ENCODE data around the gene LRRC4B. TPM values are rescaled to one million over a fixed set of nuclear protein-coding genes. Genes with fewer than 3 reads are reported as not detected.
A peak's percentile ranks its signal among the peaks of the same experiment; 100 is the strongest.
"Not testable (repeated sequence)": the region's sequence is repeated elsewhere in the genome, so short reads cannot be mapped to it uniquely, and the experiment has no call there.

The LRRC4B gene
- total RNA-seq, 1 donor: not detected

DNA sequence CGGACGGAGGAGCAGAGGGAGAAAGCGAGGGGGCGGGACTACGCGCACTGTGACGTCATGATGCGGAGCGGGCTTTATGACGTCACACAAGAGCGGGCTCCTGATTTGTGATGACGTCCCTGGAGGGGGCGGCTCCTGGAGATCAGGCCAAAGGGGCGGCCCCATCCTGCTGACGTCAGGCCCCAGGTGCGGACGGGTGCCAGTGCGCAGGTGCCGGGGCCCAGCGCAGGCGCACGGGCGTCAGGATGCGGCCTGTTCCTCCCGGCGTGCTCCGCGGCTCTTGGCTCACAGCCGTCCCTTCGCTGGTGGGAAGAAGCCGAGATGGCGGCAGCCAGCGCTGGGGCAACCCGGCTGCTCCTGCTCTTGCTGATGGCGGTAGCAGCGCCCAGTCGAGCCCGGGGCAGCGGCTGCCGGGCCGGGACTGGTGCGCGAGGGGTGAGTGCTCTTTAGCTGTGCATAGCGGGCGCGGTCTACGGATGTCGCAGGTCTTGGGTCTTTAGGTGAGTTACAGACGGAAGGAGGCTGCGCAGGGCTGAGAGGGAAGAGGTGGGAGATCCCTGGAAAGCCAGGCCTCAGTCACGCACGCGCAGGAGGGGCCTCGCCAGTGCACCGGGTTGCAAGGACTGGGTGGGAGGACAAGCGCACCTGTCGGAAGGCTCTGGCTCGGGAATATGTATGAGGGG is 91.9 kb downstream of the LRRC4B start, which contains the start of the genes EMC10 and GARIN5A:
Gene EMC10 (plus strand): TSS at position 284 of the 683 bp plus-strand sequence. CDS start 38 bp downstream, at position 322.
Gene GARIN5A (minus strand): TSS at position 625 of the 683 bp plus-strand sequence. CDS start 460 bp downstream, at position 165.
- DNase-seq (ENCODE audit: low read depth): peak; percentile 93
- TF ChIP-seq, protein P1, sequence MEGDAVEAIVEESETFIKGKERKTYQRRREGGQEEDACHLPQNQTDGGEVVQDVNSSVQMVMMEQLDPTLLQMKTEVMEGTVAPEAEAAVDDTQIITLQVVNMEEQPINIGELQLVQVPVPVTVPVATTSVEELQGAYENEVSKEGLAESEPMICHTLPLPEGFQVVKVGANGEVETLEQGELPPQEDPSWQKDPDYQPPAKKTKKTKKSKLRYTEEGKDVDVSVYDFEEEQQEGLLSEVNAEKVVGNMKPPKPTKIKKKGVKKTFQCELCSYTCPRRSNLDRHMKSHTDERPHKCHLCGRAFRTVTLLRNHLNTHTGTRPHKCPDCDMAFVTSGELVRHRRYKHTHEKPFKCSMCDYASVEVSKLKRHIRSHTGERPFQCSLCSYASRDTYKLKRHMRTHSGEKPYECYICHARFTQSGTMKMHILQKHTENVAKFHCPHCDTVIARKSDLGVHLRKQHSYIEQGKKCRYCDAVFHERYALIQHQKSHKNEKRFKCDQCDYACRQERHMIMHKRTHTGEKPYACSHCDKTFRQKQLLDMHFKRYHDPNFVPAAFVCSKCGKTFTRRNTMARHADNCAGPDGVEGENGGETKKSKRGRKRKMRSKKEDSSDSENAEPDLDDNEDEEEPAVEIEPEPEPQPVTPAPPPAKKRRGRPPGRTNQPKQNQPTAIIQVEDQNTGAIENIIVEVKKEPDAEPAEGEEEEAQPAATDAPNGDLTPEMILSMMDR (IDR thresholded peaks at IDR 0.05; ENCODE audit: insufficient read depth, low read depth, low read length): no peak

DNA sequence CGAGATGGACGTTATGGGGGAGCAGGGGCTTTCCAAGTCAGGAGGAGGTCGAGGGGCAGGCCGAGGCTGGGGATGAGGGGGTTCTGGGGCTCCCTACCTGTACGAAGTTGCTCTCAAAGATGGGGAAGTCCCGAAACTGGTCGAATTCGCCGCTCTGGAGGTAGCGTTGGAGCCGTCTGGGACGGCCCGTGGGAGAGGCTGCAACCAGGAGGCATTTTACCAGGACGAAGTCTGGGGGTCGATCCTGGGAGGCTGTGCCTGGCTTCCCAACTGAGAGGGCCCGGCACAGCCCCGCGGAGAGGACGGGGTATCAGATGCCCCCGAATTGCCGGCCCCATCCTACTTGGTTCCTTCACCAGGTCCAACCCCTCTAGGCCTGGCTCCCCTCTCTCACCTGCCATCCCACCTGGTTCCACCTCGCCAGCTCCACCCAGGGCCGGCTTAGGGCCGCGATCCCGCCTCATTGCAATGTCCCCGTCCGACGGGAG is 92.5 kb downstream of the LRRC4B start:
- DNase-seq (ENCODE audit: low read depth): no peak
- TF ChIP-seq, protein P1 (IDR thresholded peaks at IDR 0.05; ENCODE audit: insufficient read depth, low read depth, low read length): no peak
- H3K4me3 ChIP-seq (ENCODE audit: low read depth, low read length): peak overlapping the region; percentile 95

More for the DNA sequence above, 91.9 kb downstream of the LRRC4B start, which contains the start of the genes EMC10 and GARIN5A:
- peak within 1 kb of the TSS; percentile 95 for H3K4me3 ChIP-seq (ENCODE audit: low read depth, low read length)

DNA sequence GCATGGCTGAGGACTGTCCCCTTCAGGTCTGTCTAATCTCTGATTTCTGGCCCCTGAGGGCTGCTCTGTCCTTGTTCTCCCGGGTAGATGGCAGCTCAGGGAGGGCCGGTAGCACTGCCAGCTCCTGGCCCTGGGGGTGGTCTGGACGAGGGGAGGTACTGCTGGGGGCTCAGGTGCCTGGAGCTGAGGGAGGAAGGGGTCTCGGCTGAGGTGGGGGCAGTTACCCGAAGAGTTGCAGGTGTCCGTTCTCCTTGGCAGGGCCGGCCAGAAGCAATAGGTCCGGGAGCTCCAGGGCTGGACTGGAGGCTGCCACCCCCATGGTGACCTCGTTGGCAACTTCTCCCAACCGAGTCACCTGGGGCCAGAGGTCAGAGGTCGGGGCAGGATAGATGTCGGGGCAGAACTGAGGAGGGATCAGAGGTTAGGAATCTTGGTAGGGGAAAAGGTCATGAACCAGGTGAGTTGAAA is 93.1 kb downstream of the LRRC4B start:
- H3K4me3 ChIP-seq (ENCODE audit: low read depth, low read length): no peak overlapping the region
- TF ChIP-seq, protein P1 (IDR thresholded peaks at IDR 0.05; ENCODE audit: insufficient read depth, low read depth, low read length): no peak
- DNase-seq (ENCODE audit: low read depth): no peak

DNA sequence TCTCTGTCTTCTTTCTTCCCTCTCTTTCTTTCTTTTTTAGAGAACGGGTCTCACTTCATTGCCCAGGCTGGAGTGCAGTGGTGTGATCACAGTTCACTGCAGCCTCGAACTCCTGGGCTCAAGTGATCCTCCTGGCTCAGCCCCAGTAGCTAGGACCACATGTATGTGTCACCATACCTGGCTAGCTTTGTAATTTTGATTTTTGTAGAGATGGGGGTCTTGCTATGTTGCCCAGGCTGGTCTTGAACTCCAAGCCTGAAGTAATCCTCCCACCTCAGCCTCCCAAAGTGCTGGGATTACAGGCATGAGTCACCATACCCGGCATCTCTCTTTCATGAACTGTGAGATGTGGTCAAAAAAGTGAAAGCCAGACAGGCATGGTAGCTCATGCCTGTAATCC is 94.9 kb downstream of the LRRC4B start:
- H3K4me3 ChIP-seq (ENCODE audit: low read depth, low read length): not testable (repeated sequence)

DNA sequence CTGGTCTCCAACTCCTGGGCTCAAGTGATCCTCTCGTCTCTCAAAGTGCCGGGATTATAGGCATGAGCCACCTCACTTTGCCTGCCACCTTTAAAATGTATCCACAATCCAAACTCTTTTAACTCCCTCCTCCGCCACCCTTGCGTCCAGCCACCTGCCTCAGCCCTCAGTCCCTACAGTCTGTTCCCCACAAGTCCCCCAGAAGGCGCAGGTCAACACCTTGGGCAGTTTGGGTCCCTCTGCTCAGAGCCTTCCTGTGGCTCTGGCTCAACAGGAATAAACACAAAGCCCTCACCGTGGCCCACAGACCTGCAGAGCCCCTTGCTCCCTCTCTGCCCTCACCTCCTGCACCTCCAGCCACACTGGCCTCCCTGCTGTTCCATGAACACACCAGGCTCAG is 99.4 kb downstream of the LRRC4B start:
- TF ChIP-seq, protein P1 (IDR thresholded peaks at IDR 0.05; ENCODE audit: insufficient read depth, low read depth, low read length): no peak
- no peak for DNase-seq (ENCODE audit: low read depth)
- no peak overlapping the region for H3K4me3 ChIP-seq (ENCODE audit: low read depth, low read length)

More for the DNA sequence above, 94.9 kb downstream of the LRRC4B start:
- DNase-seq (ENCODE audit: low read depth): not testable (repeated sequence)

DNA sequence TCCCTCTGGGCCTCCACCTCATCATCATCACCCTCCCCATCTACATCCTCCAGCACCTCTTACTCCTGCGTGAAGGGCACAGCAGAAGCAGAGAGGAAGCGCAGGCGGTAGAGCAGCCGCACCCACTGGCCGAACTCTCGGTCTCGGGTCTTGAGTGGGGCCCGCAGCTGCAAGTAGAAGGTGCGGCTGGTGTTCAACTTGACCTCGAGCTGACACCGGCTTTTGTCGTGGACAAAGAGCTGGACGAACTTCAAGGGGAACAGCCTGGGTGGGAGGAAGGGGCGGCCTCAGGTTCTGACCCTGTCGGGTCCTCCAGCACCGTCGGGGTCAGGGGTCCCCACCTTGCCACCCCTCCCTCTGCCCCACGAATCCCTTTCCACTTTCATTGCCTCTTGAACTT is 100.7 kb downstream of the LRRC4B start:
- TF ChIP-seq, protein P1 (IDR thresholded peaks at IDR 0.05; ENCODE audit: insufficient read depth, low read depth, low read length): no peak
- no peak for DNase-seq (ENCODE audit: low read depth)
- no peak overlapping the region for H3K4me3 ChIP-seq (ENCODE audit: low read depth, low read length)

Other genes with a start within 250 kb of the LRRC4B start
- gene KCNC3, start 239.1 kb downstream of the LRRC4B start, total RNA-seq: not detected in 2 replicates
- gene NAPSA, start 202.8 kb downstream of the LRRC4B start, total RNA-seq: under 0.01 and 0.32 TPM in 2 replicates
- gene NR1H2, start 192.0 kb downstream of the LRRC4B start, total RNA-seq: 71.2 and 76.3 TPM in 2 replicates
- gene POLD1, start 184.1 kb downstream of the LRRC4B start, total RNA-seq: 22.9 and 25.0 TPM in 2 replicates
- not detected in 2 replicates for gene SPIB, start 149.5 kb downstream of the LRRC4B start, total RNA-seq
- gene MYBPC2, start 135.5 kb downstream of the LRRC4B start, total RNA-seq: under 0.01 TPM in 1 of 2 replicates, not detected in the other
- gene EMC10, start 91.9 kb downstream of the LRRC4B start, total RNA-seq: 38.7 and 40.6 TPM in 2 replicates
- 0.32 TPM in 1 of 2 replicates, not detected in the other for gene GARIN5A, start 91.6 kb downstream of the LRRC4B start, total RNA-seq
- gene JOSD2, start 57.2 kb downstream of the LRRC4B start, total RNA-seq: 22.9 and 30.0 TPM in 2 replicates
- gene ASPDH, start 54.5 kb downstream of the LRRC4B start, total RNA-seq: not detected in 2 replicates
- under 0.01 TPM in 1 of 2 replicates, not detected in the other for gene SYT3, start 71.4 kb upstream of the LRRC4B start, total RNA-seq
- gene C19orf81, start 81.0 kb upstream of the LRRC4B start, total RNA-seq: 0.97 TPM in 1 of 2 replicates, not detected in the other
- 7.4 and 7.8 TPM in 2 replicates for gene SHANK1, start 151.4 kb upstream of the LRRC4B start, total RNA-seq
- 18.6 and 25.4 TPM in 2 replicates for gene CLEC11A, start 154.9 kb upstream of the LRRC4B start, total RNA-seq
- gene GPR32, start 202.0 kb upstream of the LRRC4B start, total RNA-seq: not detected in 2 replicates
- not detected in 2 replicates for gene ACP4, start 222.0 kb upstream of the LRRC4B start, total RNA-seq

Data from fibroblast of villous mesenchyme (primary cell).